DOHH2 (cell line): ENCODE results near the gene HLTF.

ENCODE experiments used
- EZH2phosphoT487 ChIP-seq: fragments of 200-600 bp; sonication (generic); IDR thresholded peaks from 2 replicates; pipeline ENCODE4 v1.6.1; 2017; ENCODE audit warnings: borderline replicate concordance, mild to moderate bottlenecking, antibody characterized with exemption, low read length, moderate library complexity, mixed read lengths
- TF ChIP-seq, protein P1 (sequence below): fragments of 200-600 bp; sonication (generic); IDR thresholded peaks from one replicate; pipeline ENCODE4 v1.5.1; 2014; ENCODE audit warnings: antibody characterized with exemption, mild to moderate bottlenecking, low read depth, low read length; ENCODE audit not compliant: poor library complexity, severe bottlenecking

DNA sequence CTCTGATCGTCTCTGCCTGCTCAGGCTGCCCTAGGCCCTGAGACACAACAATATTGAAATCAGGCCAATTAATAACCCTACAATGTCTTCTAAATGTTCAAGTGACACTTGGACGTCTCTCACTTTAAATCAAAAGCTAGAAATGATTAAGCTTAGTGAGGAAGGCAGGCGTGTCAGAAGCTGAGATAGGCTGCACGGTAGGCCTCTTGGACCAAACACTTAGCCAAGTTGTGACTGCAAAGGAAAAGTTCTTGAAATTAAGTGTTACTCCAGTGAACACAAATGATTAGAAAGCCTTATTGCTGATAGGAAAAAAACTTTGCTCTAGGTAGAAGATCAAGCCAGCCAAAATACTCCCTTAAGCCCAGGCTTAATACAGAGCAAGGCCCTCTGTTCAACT is 45.3 kb upstream of the HLTF start:
- TF ChIP-seq, protein P1, sequence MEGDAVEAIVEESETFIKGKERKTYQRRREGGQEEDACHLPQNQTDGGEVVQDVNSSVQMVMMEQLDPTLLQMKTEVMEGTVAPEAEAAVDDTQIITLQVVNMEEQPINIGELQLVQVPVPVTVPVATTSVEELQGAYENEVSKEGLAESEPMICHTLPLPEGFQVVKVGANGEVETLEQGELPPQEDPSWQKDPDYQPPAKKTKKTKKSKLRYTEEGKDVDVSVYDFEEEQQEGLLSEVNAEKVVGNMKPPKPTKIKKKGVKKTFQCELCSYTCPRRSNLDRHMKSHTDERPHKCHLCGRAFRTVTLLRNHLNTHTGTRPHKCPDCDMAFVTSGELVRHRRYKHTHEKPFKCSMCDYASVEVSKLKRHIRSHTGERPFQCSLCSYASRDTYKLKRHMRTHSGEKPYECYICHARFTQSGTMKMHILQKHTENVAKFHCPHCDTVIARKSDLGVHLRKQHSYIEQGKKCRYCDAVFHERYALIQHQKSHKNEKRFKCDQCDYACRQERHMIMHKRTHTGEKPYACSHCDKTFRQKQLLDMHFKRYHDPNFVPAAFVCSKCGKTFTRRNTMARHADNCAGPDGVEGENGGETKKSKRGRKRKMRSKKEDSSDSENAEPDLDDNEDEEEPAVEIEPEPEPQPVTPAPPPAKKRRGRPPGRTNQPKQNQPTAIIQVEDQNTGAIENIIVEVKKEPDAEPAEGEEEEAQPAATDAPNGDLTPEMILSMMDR, result no peak
- no peak for TF ChIP-seq EZH2phosphoT487
